VCaP (cell line): Measurements from ENCODE around the gene CD47.

Experiments
- H3K27ac ChIP-seq: fragments of 450-650 bp; 2 replicates; pipeline ENCODE4 v1.5.1; 2017
- CTCF ChIP-seq: fragments of 450-650 bp; conservative IDR thresholded peaks from 2 replicates; pipeline ENCODE4 v1.5.1; 2017; ENCODE audit warnings: mild to moderate bottlenecking, moderate library complexity

The CD47 gene

GRCh38 chr3:107999215-107999775 lies 91.5 kb downstream of the CD47 start:
- no peak overlapping the region for H3K27ac ChIP-seq

GRCh38 chr3:107997671-107998070 lies 93.2 kb downstream of the CD47 start:
- no peak for TF ChIP-seq CTCF
- no peak overlapping the region for H3K27ac ChIP-seq

More at GRCh38 chr3:107999215-107999775, 91.5 kb downstream of the CD47 start:
- no peak for TF ChIP-seq CTCF

GRCh38 chr3:107995823-107996222 lies 95.0 kb downstream of the CD47 start:
- no peak overlapping the region for H3K27ac ChIP-seq

GRCh38 chr3:107994956-107995715 lies 95.7 kb downstream of the CD47 start:
- no peak overlapping the region for H3K27ac ChIP-seq
- no peak for TF ChIP-seq CTCF

More at GRCh38 chr3:107995823-107996222, 95.0 kb downstream of the CD47 start:
- no peak for TF ChIP-seq CTCF

GRCh38 chr3:107994181-107994580 lies 96.7 kb downstream of the CD47 start:
- TF ChIP-seq CTCF: no peak
- no peak overlapping the region for H3K27ac ChIP-seq

GRCh38 chr3:107993771-107994170 lies 97.1 kb downstream of the CD47 start:
- H3K27ac ChIP-seq: no peak overlapping the region
- no peak for TF ChIP-seq CTCF
